ENCODE data around the gene PXT1.
A peak's percentile ranks its signal among the peaks of the same experiment; 100 is the strongest.
"Not testable (repeated sequence)": the region's sequence is repeated elsewhere in the genome, so short reads cannot be mapped to it uniquely, and the experiment has no call there.

PXT1 gene

GRCh38 chr6:36431197-36431596 is 11.5 kb downstream of the PXT1 start:
- Mint-ChIP-seq H3K9me3 (no peaks in the 10 kb centered on the region), H3K27ac (no peak overlapping the region), H3K36me3 (no peaks in the 10 kb centered on the region), H3K4me3 (no peak overlapping the region), H3K4me1 (no peaks in the 10 kb centered on the region), H3K27me3 (peaks cover 31% of the 10 kb centered on the region)
- DNase-seq, result no peak
- CTCF ChIA-PET, result interaction anchor here (0.9 to 1.6 kb wide), 2 partner anchors 10 to 404 kb away, joined by 3 to 4 read pairs; partner anchors contain the start of gene MAPK14

- CTCF ChIA-PET, result interaction anchor here (1.6 kb wide), 1 partner anchor 9 kb away, joined by 4 read pairs; no protein-coding TSS in a partner anchor
- no peaks in the 10 kb centered on the region for H3K36me3 Mint-ChIP-seq
- H3K4me3 Mint-ChIP-seq, result no peak overlapping the region
- peaks cover 26% of the 10 kb centered on the region for H3K27me3 Mint-ChIP-seq
- no peaks in the 10 kb centered on the region for H3K4me1 Mint-ChIP-seq
- H3K27ac Mint-ChIP-seq, result no peak overlapping the region
- no peaks in the 10 kb centered on the region for H3K9me3 Mint-ChIP-seq
- no peak for DNase-seq
Measured at GRCh38 chr6:36430351-36430750, 12.3 kb downstream of the PXT1 start.

- no peaks in the 10 kb centered on the region for H3K36me3 Mint-ChIP-seq
- H3K4me3 Mint-ChIP-seq, result no peak overlapping the region
- no peaks in the 10 kb centered on the region for H3K9me3 Mint-ChIP-seq
- peaks cover 19% of the 10 kb centered on the region for H3K27me3 Mint-ChIP-seq
- no peak overlapping the region for H3K27ac Mint-ChIP-seq
- peaks cover 6% of the 10 kb centered on the region for H3K4me1 Mint-ChIP-seq
- CTCF ChIA-PET, result interaction anchor here (1.0 kb wide), 1 partner anchor 151 kb away, joined by 3 read pairs; no protein-coding TSS in a partner anchor
- DNase-seq, result no peak
Measured at GRCh38 chr6:36428911-36429310, 13.7 kb downstream of the PXT1 start.

GRCh38 chr6:36426622-36427021 is 16.0 kb downstream of the PXT1 start:
- Mint-ChIP-seq H3K4me3 (no peak overlapping the region), H3K4me1 (peaks cover 22% of the 10 kb centered on the region), H3K27me3 (peaks cover 12% of the 10 kb centered on the region), H3K36me3 (no peaks in the 10 kb centered on the region), H3K27ac (no peak overlapping the region), H3K9me3 (no peaks in the 10 kb centered on the region)
- CTCF ChIA-PET, result no interaction called here
- DNase-seq, result no peak

- DNase-seq, result peak; percentile 99
- CTCF ChIA-PET, result interaction anchor here (0.6 to 2.2 kb wide), 12 partner anchors 11 to 337 kb away, joined by 3 to 20 read pairs (median 3); no protein-coding TSS in a partner anchor
Measured at GRCh38 chr6:36423101-36423824, 19.4 kb downstream of the PXT1 start.

GRCh38 chr6:36422714-36423100 is 19.9 kb downstream of the PXT1 start:
- Mint-ChIP-seq H3K27ac (peak overlapping the region; percentile 88), H3K4me3 (peak overlapping the region; percentile 84), H3K9me3 (no peaks in the 10 kb centered on the region), H3K36me3 (no peaks in the 10 kb centered on the region), H3K27me3 (peaks cover 16% of the 10 kb centered on the region), H3K4me1 (peaks cover 22% of the 10 kb centered on the region)
- no peak for DNase-seq
- CTCF ChIA-PET, result interaction anchor here (0.6 to 2.2 kb wide), 10 partner anchors 12 to 338 kb away, joined by 3 to 20 read pairs (median 3); no protein-coding TSS in a partner anchor

More at GRCh38 chr6:36423101-36423824, 19.4 kb downstream of the PXT1 start:
- H3K4me3 Mint-ChIP-seq, result peak overlapping the region; percentile 84
- H3K4me1 Mint-ChIP-seq, result peaks cover 22% of the 10 kb centered on the region
- H3K9me3 Mint-ChIP-seq, result no peaks in the 10 kb centered on the region
- peak overlapping the region; percentile 88 for H3K27ac Mint-ChIP-seq
- H3K27me3 Mint-ChIP-seq, result peaks cover 21% of the 10 kb centered on the region
- H3K36me3 Mint-ChIP-seq, result no peaks in the 10 kb centered on the region

GRCh38 chr6:36419310-36419709 is 23.3 kb downstream of the PXT1 start:
- H3K4me3 Mint-ChIP-seq, result no peak overlapping the region
- H3K4me1 Mint-ChIP-seq, result peaks cover 19% of the 10 kb centered on the region
- peaks cover 16% of the 10 kb centered on the region for H3K27me3 Mint-ChIP-seq
- no peak for DNase-seq
- no peak overlapping the region for H3K27ac Mint-ChIP-seq
- CTCF ChIA-PET, result interaction anchor here (0.9 kb wide), 1 partner anchor 117 kb away, joined by 3 read pairs; no protein-coding TSS in a partner anchor
- no peaks in the 10 kb centered on the region for H3K9me3 Mint-ChIP-seq
- H3K36me3 Mint-ChIP-seq, result no peaks in the 10 kb centered on the region

- peaks cover 13% of the 10 kb centered on the region for H3K4me1 Mint-ChIP-seq
- no peaks in the 10 kb centered on the region for H3K36me3 Mint-ChIP-seq
- CTCF ChIA-PET, result interaction anchor here (0.9 kb wide), 1 partner anchor 116 kb away, joined by 3 read pairs; no protein-coding TSS in a partner anchor
- no peak overlapping the region for H3K4me3 Mint-ChIP-seq
- H3K27ac Mint-ChIP-seq, result no peak overlapping the region
- DNase-seq, result no peak
- H3K27me3 Mint-ChIP-seq, result peaks cover 16% of the 10 kb centered on the region
- H3K9me3 Mint-ChIP-seq, result peaks cover 3% of the 10 kb centered on the region
Measured at GRCh38 chr6:36418558-36418957, 24.1 kb downstream of the PXT1 start.

- H3K36me3 Mint-ChIP-seq, result peaks cover 2% of the 10 kb centered on the region
- H3K4me3 Mint-ChIP-seq, result no peak overlapping the region
- peaks cover 22% of the 10 kb centered on the region for H3K27me3 Mint-ChIP-seq
- no peaks in the 10 kb centered on the region for H3K4me1 Mint-ChIP-seq
- H3K27ac Mint-ChIP-seq, result no peak overlapping the region
- H3K9me3 Mint-ChIP-seq, result peaks cover 7% of the 10 kb centered on the region
- CTCF ChIA-PET, result no interaction called here
- no peak for DNase-seq
Measured at GRCh38 chr6:36414481-36414880, 28.2 kb downstream of the PXT1 start.

- peaks cover 28% of the 10 kb centered on the region for H3K27me3 Mint-ChIP-seq
- H3K9me3 Mint-ChIP-seq, result peaks cover 7% of the 10 kb centered on the region
- peaks cover 2% of the 10 kb centered on the region for H3K36me3 Mint-ChIP-seq
- CTCF ChIA-PET, result interaction anchor here (0.6 kb wide), 1 partner anchor 170 kb away, joined by 3 read pairs; no protein-coding TSS in a partner anchor
- no peaks in the 10 kb centered on the region for H3K4me1 Mint-ChIP-seq
- H3K4me3 Mint-ChIP-seq, result no peak overlapping the region
- H3K27ac Mint-ChIP-seq, result no peak overlapping the region
- no peak for DNase-seq
Measured at GRCh38 chr6:36413489-36414480, 28.9 kb downstream of the PXT1 start.

GRCh38 chr6:36409718-36410117 is 32.9 kb downstream of the PXT1 start:
- H3K4me1 Mint-ChIP-seq, H3K9me3 Mint-ChIP-seq, CTCF ChIA-PET, H3K36me3 Mint-ChIP-seq, H3K4me3 Mint-ChIP-seq, DNase-seq, H3K27ac Mint-ChIP-seq: not testable (repeated sequence)
- peaks cover 45% of the 10 kb centered on the region for H3K27me3 Mint-ChIP-seq

- no peak overlapping the region for H3K27ac Mint-ChIP-seq
- H3K4me3 Mint-ChIP-seq, result no peak overlapping the region
- DNase-seq, result no peak
- H3K27me3 Mint-ChIP-seq, result peaks cover 35% of the 10 kb centered on the region
- H3K36me3 Mint-ChIP-seq, result no peaks in the 10 kb centered on the region
- H3K4me1 Mint-ChIP-seq, result no peaks in the 10 kb centered on the region
- H3K9me3 Mint-ChIP-seq, result no peaks in the 10 kb centered on the region
- CTCF ChIA-PET, result no interaction called here
Measured at GRCh38 chr6:36404164-36404563, 38.5 kb downstream of the PXT1 start.

- peaks cover 24% of the 10 kb centered on the region for H3K27me3 Mint-ChIP-seq
- CTCF ChIA-PET, result no interaction called here
- no peaks in the 10 kb centered on the region for H3K4me1 Mint-ChIP-seq
Measured at GRCh38 chr6:36402481-36402880, 40.2 kb downstream of the PXT1 start.

GRCh38 chr6:36399970-36400369 is 42.7 kb downstream of the PXT1 start:
- H3K4me1 Mint-ChIP-seq, result no peaks in the 10 kb centered on the region

More at GRCh38 chr6:36402481-36402880, 40.2 kb downstream of the PXT1 start:
- no peaks in the 10 kb centered on the region for H3K36me3 Mint-ChIP-seq
- no peak overlapping the region for H3K27ac Mint-ChIP-seq
- no peaks in the 10 kb centered on the region for H3K9me3 Mint-ChIP-seq
- DNase-seq, result no peak
- no peak overlapping the region for H3K4me3 Mint-ChIP-seq

More at GRCh38 chr6:36399970-36400369, 42.7 kb downstream of the PXT1 start:
- Mint-ChIP-seq H3K9me3 (no peaks in the 10 kb centered on the region), H3K4me3 (no peak overlapping the region), H3K27me3 (peaks cover 22% of the 10 kb centered on the region), H3K36me3 (no peaks in the 10 kb centered on the region), H3K27ac (no peak overlapping the region)
- no peak for DNase-seq
- CTCF ChIA-PET, result no interaction called here

All from activated naive CD4-positive, alpha-beta T cell treated with anti-CD3 and anti-CD28 coated beads, Interleukin-2, amount 10 ng/mL, durations not matched to agents 7 days and 5 days (primary cell).